T47D (cell line): ENCODE results near the gene CEP192.
A peak's percentile ranks its signal among the peaks of the same experiment; 100 is the strongest.

Source experiments
- DNase-seq, 2 experiments: peaks; one replicate each; pipeline versions ENCODE4 v3.0.0 to v3.0.0-alpha.2; 2011 to 2012; ENCODE audit warnings: low read depth in 1 of 2, low spot score in 1 of 2
- JUND ChIP-seq: IDR thresholded peaks from 2 replicates; pipeline ENCODE4 v1.6.1; 2012; ENCODE audit warnings: low read depth
- in situ Hi-C: cut with HindIII; loops from 2 replicates; pipeline ENCODE4 v1.10.0; 2016; ENCODE audit warnings: low sequenced_read_pairs, low pct_unique_long_range_greater_than_20kb

Gene CEP192

GRCh38 chr18:12998332-12999060 is 7.3 kb downstream of the CEP192 start:
- in situ Hi-C loops: no loop called here
- no peak for DNase-seq
- no peak for TF ChIP-seq JUND

GRCh38 chr18:13003466-13003896 is 12.3 kb downstream of the CEP192 start:
- peak in 1 of 2 experiments; percentile 40 for DNase-seq
- in situ Hi-C loops: no loop called here
- no peak for TF ChIP-seq JUND

GRCh38 chr18:13004396-13004795 is 13.2 kb downstream of the CEP192 start:
- no peak for TF ChIP-seq JUND
- no peak for DNase-seq
- in situ Hi-C loops: no loop called here

GRCh38 chr18:13005289-13005688 is 14.1 kb downstream of the CEP192 start:
- DNase-seq: no peak
- TF ChIP-seq JUND: no peak
- in situ Hi-C loops: no loop called here

GRCh38 chr18:13006531-13007247 is 15.5 kb downstream of the CEP192 start:
- in situ Hi-C loops: no loop called here
- no peak for DNase-seq
- no peak for TF ChIP-seq JUND

GRCh38 chr18:13007248-13007560 is 16.0 kb downstream of the CEP192 start:
- in situ Hi-C loops: no loop called here
- TF ChIP-seq JUND: no peak

GRCh38 chr18:13011719-13012118 is 20.6 kb downstream of the CEP192 start:
- no peak for DNase-seq
- in situ Hi-C loops: no loop called here

More at GRCh38 chr18:13007248-13007560, 16.0 kb downstream of the CEP192 start:
- no peak for DNase-seq

GRCh38 chr18:13014232-13014631 is 23.1 kb downstream of the CEP192 start:
- no peak for DNase-seq
- TF ChIP-seq JUND: no peak
- in situ Hi-C loops: no loop called here

More at GRCh38 chr18:13011719-13012118, 20.6 kb downstream of the CEP192 start:
- no peak for TF ChIP-seq JUND

- in situ Hi-C loops: no loop called here
These were observed 23.7 kb downstream of the CEP192 start for GRCh38 chr18:13014818-13015217.

GRCh38 chr18:13017247-13017875 is 26.2 kb downstream of the CEP192 start:
- in situ Hi-C loops: no loop called here

More at GRCh38 chr18:13014818-13015217, 23.7 kb downstream of the CEP192 start:
- no peak for TF ChIP-seq JUND
- no peak for DNase-seq

GRCh38 chr18:13018374-13018773 is 27.2 kb downstream of the CEP192 start:
- in situ Hi-C loops: no loop called here
- TF ChIP-seq JUND: no peak
- no peak for DNase-seq

More at GRCh38 chr18:13017247-13017875, 26.2 kb downstream of the CEP192 start:
- TF ChIP-seq JUND: no peak
- no peak for DNase-seq

GRCh38 chr18:13019301-13019700 is 28.1 kb downstream of the CEP192 start:
- in situ Hi-C loops: no loop called here
- no peak for DNase-seq
- no peak for TF ChIP-seq JUND

- no peak for DNase-seq
- in situ Hi-C loops: no loop called here
- TF ChIP-seq JUND: no peak
These were observed 31.5 kb downstream of the CEP192 start for GRCh38 chr18:13022644-13023043.

GRCh38 chr18:13025233-13025632 is 34.1 kb downstream of the CEP192 start:
- in situ Hi-C loops: no loop called here
- no peak for TF ChIP-seq JUND
- DNase-seq: no peak
